GM12878 (cell line): Measurements from ENCODE around the gene ADGRE3. TPM values are rescaled to one million over a fixed set of nuclear protein-coding genes. Genes with fewer than 3 reads are reported as not detected.
A peak's percentile ranks its signal among the peaks of the same experiment; 100 is the strongest.

Experiments used
- ATAC-seq: fragments of 200-7000 bp; cut with Tn5 transposase; 3 replicates; pipeline ENCODE4 v1.9.1; 2020; ENCODE audit warnings: mild to moderate bottlenecking, moderate library complexity
- BruUV-seq: library from RNA; stranded (reverse); fragments of 400-500 nt; replicated peaks from 2 replicates; lab custom pipeline; 2021; lab: Mats Ljungman, UMichigan
- CTCF ChIA-PET: fragments of 300-600 bp; sonication (Branson Sonifier 250); formaldehyde crosslinking; extraction: SDS; loops from one replicate; lab custom pipeline; 2021; ENCODE audit warnings: inconsistent platforms; lab: Yijun Ruan, JAX
- POLR2A ChIA-PET: fragments of 350-600 bp; formaldehyde crosslinking; extraction: SDS; loops from one replicate; lab custom pipeline; 2021; ENCODE audit warnings: inconsistent platforms; lab: Charles Lee
- RAD21 ChIA-PET: fragments of 300-600 bp; sonication (Branson Sonifier 250); formaldehyde crosslinking; loops from one replicate; lab custom pipeline; 2023; ENCODE audit warnings: antibody characterized with exemption; ENCODE audit not compliant: unreplicated experiment; lab: Charles Lee
- SMC1A ChIA-PET: fragments of 300-600 bp; sonication (Branson Sonifier 250); formaldehyde crosslinking; loops from one replicate; lab custom pipeline; 2023; ENCODE audit not compliant: unreplicated experiment, uncharacterized antibody; lab: Charles Lee
- DNase-seq: peaks from one replicate; pipeline ENCODE4 v3.0.0-alpha.2; 2011; ENCODE audit warnings: low read depth, low spot score
- FAIRE-seq: peaks from 3 replicates; lab custom pipeline; 2011; peaks lifted over from hg19 to GRCh38; lab: Jason Lieb, UNC
- H2AFZ ChIP-seq: 2 replicates; pipeline ENCODE4 v1.6.0; 2011; ENCODE audit warnings: low read depth, low read length, control low read depth; ENCODE audit not compliant: control insufficient read depth
- H3K27ac ChIP-seq: 2 replicates; pipeline ENCODE4 v1.5.1; 2011; ENCODE audit warnings: control low read depth; ENCODE audit not compliant: control insufficient read depth, insufficient read depth
- H3K27me3 ChIP-seq, 2 experiments: replicated peaks in 1 of 2; 2 replicates each; pipeline versions ENCODE4 v1.6.0 to v1.6.1; 2011; ENCODE audit warnings: low read length in 1 of 2; ENCODE audit not compliant: control insufficient read depth in 2 of 2, insufficient read depth in 2 of 2
- H3K36me3 ChIP-seq, 2 experiments: 2 replicates each; pipeline ENCODE4 v1.5.1; 2011; ENCODE audit warnings: low read length in 1 of 2; ENCODE audit not compliant: control insufficient read depth in 2 of 2, insufficient read depth in 2 of 2
- H3K4me1 ChIP-seq: 2 replicates; pipeline ENCODE4 v1.6.1; 2011; ENCODE audit warnings: mild to moderate bottlenecking, low read length, moderate library complexity, mixed read lengths; ENCODE audit not compliant: control insufficient read depth, insufficient read depth
- H3K4me2 ChIP-seq: 2 replicates; pipeline ENCODE4 v1.6.0; 2011; ENCODE audit warnings: control low read depth; ENCODE audit not compliant: control insufficient read depth, insufficient read depth
- H3K4me3 ChIP-seq: fragments of 200-600 bp; sonication (generic); 2 replicates; pipeline ENCODE4 v1.5.1; 2016
- H3K79me2 ChIP-seq: 2 replicates; pipeline ENCODE4 v1.6.0; 2011; ENCODE audit warnings: low read length; ENCODE audit not compliant: control insufficient read depth, insufficient read depth
- H3K9ac ChIP-seq: 2 replicates; pipeline ENCODE4 v1.8.0; 2011; ENCODE audit warnings: low read length, control low read depth, mixed read lengths; ENCODE audit not compliant: control insufficient read depth, insufficient read depth
- H3K9me3 ChIP-seq: replicated peaks from 3 replicates; pipeline ENCODE4 v1.5.1; 2011; ENCODE audit warnings: mild to moderate bottlenecking, low read length; ENCODE audit not compliant: control insufficient read depth, insufficient read depth
- H4K20me1 ChIP-seq: 2 replicates; pipeline ENCODE4 v1.6.0; 2011; ENCODE audit not compliant: control insufficient read depth, insufficient read depth
- LARP7 ChIP-seq: fragments of 450-650 bp; IDR thresholded peaks from 2 replicates; pipeline ENCODE4 v1.6.1; 2017; ENCODE audit warnings: mild to moderate bottlenecking
- MYC ChIP-seq: IDR thresholded peaks from 2 replicates; pipeline ENCODE4 v1.6.1; 2011; ENCODE audit warnings: mild to moderate bottlenecking, low read length, moderate library complexity, inconsistent platforms; ENCODE audit not compliant: insufficient read depth, insufficient replicate concordance, insufficient read length, severe bottlenecking
- NR2C1 ChIP-seq: fragments of 450-650 bp; IDR thresholded peaks from 2 replicates; pipeline ENCODE4 v1.6.1; 2017; ENCODE audit warnings: antibody characterized with exemption, mild to moderate bottlenecking, moderate library complexity
- RFX5 ChIP-seq: IDR thresholded peaks from 2 replicates; pipeline ENCODE4 v1.6.1; 2011; ENCODE audit warnings: low read depth, low read length, improper control_type of control experiment
- ZNF622 ChIP-seq: fragments of 450-650 bp; IDR thresholded peaks from 2 replicates; pipeline ENCODE4 v1.6.1; 2017; ENCODE audit warnings: mild to moderate bottlenecking, inconsistent platforms
- ZNF687 ChIP-seq: fragments of 450-650 bp; IDR thresholded peaks from 2 replicates; pipeline ENCODE4 v1.6.1; 2017; ENCODE audit warnings: mild to moderate bottlenecking, moderate library complexity
- WGBS: methylation state at CpG from one replicate; pipeline ENCODE4 v1.1.6; 2016; ENCODE audit warnings: low lambda C conversion rate; ENCODE audit not compliant: insufficient replicate concordance, insufficient coverage; ENCODE audit errors: missing lambda C conversion rate; 5-methylcytosine and 5-hydroxymethylcytosine counted together
- in situ Hi-C: fragments of 300-500 bp; cut with MboI; formaldehyde crosslinking; loops from 9 replicates; pipeline ENCODE4 v1.14.3; 2018; ENCODE audit warnings: mixed read lengths
- intact Hi-C: fragments of 100-400 bp; cut with micrococcal nuclease; formaldehyde crosslinking; loops from one replicate; pipeline ENCODE4 v1.14.2; 2022; ENCODE audit not compliant: unreplicated experiment
- polyA plus RNA-seq, 11 experiments: library from polyadenylated mRNA; depleted of rRNA in 4 of 11; unstranded in 6 of 11; stranded (reverse) in 5 of 11; fragments of >200 nt; fragmentation: Nextera tagmentation in 4 of 11; fragmentation: Illumina TruSeq in 1 of 11; extraction: Ambion mirVana in 4 of 11; extraction: Trizol in 1 of 11; gene quantifications; 1 replicate in 1 of 11; 2 replicates in 10 of 11; pipeline versions ENCODE4 v1.2.1 to v1.2.3, GENCODE V29; 2011 to 2016; ENCODE audit warnings: inconsistent platforms in 2 of 11, missing spikeins in 2 of 11, low read depth in 1 of 11
- total RNA-seq, 4 experiments: library from RNA; depleted of rRNA in 3 of 4; stranded (reverse); fragments of >200 nt in 3 of 4; fragmentation: Illumina TruSeq in 1 of 4; extraction: Trizol in 1 of 4; gene quantifications; 2 replicates each; pipeline versions ENCODE4 v1.2.1 to v1.2.3, GENCODE V29; 2013 to 2021
- TF ChIP-seq, protein P1 (sequence below): fragments of 450-650 bp; IDR thresholded peaks from 2 replicates; pipeline ENCODE4 v1.6.1; 2018; ENCODE audit warnings: borderline replicate concordance, mild to moderate bottlenecking; ENCODE audit not compliant: partially characterized antibody

ADGRE3 gene
- total and polyA plus RNA-seq, 10 of the 15 experiments (the other 5 are each of a cell fraction or from before 2014, with no cell fraction given): 0.04 to 0.10 (median 0.05) TPM; not detected in 6

DNA sequence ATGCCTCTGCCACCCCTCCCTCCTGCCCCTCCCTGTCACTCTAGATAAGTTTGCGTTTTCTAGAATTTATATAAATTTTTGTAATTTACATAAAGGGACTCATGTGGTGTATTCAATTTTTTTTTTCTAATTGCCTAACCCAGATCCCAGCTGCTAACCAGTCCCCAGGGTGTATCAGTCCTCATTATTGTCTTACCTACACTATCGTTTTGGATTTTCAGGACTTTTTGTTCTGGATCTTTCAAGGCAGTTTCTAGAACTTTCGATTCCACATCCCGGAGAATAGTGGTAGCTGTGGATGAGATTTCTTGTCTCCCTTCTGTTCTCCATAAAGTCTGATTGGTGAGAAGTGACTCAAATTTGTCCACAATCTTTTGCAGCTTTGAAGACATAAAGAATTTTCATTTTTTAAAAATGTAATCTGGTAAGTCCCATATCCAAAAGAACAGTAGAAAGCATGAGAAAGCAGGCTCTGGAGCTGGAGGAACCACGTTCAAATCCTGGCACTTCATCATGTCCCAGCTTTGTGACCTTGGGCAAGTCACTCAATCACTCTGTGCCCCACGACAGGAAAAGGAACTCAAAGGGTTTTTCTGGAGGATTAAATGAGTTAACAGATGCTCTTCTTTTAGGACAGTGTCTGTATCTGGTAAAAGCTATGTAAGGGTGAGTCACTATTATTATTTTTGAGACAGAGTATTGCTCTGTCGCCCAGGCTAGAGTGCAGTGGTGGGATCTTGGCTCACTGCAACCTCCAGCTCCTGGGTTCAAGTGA, 19.7 kb downstream of the ADGRE3 start (continued):
- TF ChIP-seq ZNF687: no peak
- no peak for TF ChIP-seq LARP7
- TF ChIP-seq RFX5: no peak
- TF ChIP-seq ZNF622: no peak
- no peak for TF ChIP-seq MYC

DNA sequence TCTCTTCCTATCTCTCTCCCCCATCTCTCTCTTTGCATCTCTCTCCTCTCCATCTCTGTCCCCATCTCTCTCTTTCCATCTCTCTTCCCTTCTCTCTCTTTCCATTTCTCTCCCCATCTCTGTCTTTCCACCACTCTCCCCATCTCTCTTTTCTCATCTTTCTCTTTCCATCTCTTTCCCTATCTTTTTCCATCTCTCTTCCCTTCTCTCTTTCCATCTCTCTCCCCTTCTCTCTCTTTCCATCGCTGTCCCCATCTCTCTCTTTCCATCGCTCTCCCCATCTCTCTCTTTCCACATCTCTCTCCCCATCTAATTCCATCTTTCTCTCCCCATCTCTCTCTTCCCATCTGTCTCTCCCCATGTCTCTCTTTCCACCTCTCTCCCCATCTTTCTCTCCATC, 24.5 kb downstream of the ADGRE3 start:
- H3K27me3 ChIP-seq: no peaks in the 10 kb centered on the region
- no peaks in the 10 kb centered on the region for H4K20me1 ChIP-seq
- H3K27ac ChIP-seq: no peak overlapping the region
- ChIA-PET POLR2A (no interaction called here), RAD21 (no interaction called here), SMC1A (no interaction called here), CTCF (no interaction called here)
- ATAC-seq (no peak), FAIRE-seq (no peak), DNase-seq (no peak)
- TF ChIP-seq, protein P1, sequence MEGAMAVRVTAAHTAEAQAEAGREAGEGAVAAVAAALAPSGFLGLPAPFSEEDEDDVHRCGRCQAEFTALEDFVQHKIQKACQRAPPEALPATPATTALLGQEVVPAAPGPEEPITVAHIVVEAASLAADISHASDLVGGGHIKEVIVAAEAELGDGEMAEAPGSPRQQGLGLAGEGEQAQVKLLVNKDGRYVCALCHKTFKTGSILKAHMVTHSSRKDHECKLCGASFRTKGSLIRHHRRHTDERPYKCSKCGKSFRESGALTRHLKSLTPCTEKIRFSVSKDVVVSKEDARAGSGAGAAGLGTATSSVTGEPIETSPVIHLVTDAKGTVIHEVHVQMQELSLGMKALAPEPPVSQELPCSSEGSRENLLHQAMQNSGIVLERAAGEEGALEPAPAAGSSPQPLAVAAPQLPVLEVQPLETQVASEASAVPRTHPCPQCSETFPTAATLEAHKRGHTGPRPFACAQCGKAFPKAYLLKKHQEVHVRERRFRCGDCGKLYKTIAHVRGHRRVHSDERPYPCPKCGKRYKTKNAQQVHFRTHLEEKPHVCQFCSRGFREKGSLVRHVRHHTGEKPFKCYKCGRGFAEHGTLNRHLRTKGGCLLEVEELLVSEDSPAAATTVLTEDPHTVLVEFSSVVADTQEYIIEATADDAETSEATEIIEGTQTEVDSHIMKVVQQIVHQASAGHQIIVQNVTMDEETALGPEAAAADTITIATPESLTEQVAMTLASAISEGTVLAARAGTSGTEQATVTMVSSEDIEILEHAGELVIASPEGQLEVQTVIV: peak; percentile 29
- no peak for TF ChIP-seq NR2C1
- H3K4me2 ChIP-seq: no peak overlapping the region
- WGBS: 66% methylated on average over 2 of the region's 2 CpGs
- H3K4me1 ChIP-seq: no peaks in the 10 kb centered on the region
- no peak overlapping the region for H3K9ac ChIP-seq
- intact Hi-C loops (no loop called here), in situ Hi-C loops (no loop called here)
- H3K9me3 ChIP-seq: no peaks in the 10 kb centered on the region
- no TSS peak for BruUV-seq
- no peak overlapping the region for H2AFZ ChIP-seq
- no peaks in the 10 kb centered on the region for H3K79me2 ChIP-seq
- no peak overlapping the region for H3K4me3 ChIP-seq
- H3K36me3 ChIP-seq: no peaks in the 10 kb centered on the region
